ENCODE measurements around the gene SRI. TPM values are rescaled to one million over a fixed set of nuclear protein-coding genes. Genes with fewer than 3 reads are reported as not detected.

The SRI gene
- total RNA-seq, 4 donors from 2014 or later, result 40.3 to 55.5 (median 47.3) TPM

- Histone ChIP-seq H3K27me3 (no peaks in the 10 kb centered on the region), H3K4me1 (no peaks in the 10 kb centered on the region), H3K36me3 (no peaks in the 10 kb centered on the region), H3K9me3 (peaks cover 0 to 7% (median 2%) of the 10 kb centered on the region in 4 donors), H3K27ac (replicated peaks in 1 of 4) (no peak overlapping the region), H3K4me3 (no peak overlapping the region)
- TF ChIP-seq POLR2AphosphoS5 (IDR thresholded peaks at IDR 0.05), result no peak
- TF ChIP-seq CTCF (IDR thresholded peaks at IDR 0.05), result no peak
- no peak for TF ChIP-seq POLR2A (IDR thresholded peaks at IDR 0.05; ENCODE audit: low read depth)
- no peak for TF ChIP-seq EP300 (IDR thresholded peaks at IDR 0.05)
- intact Hi-C loops (cut with DNase I), result no loop called here
- no peak for DNase-seq (ENCODE audit: extremely low spot score)
- WGBS, result 63% methylated on average over 1 of the region's 1 CpG
Observed at GRCh38 chr7:88156356-88156755, 63.5 kb downstream of the SRI start.

GRCh38 chr7:88155756-88156155, 64.1 kb downstream of the SRI start:
- Histone ChIP-seq H3K27me3 (no peaks in the 10 kb centered on the region), H3K36me3 (no peaks in the 10 kb centered on the region), H3K4me1 (no peaks in the 10 kb centered on the region), H3K9me3 (peaks cover 0 to 7% (median 2%) of the 10 kb centered on the region in 4 donors), H3K4me3 (no peak overlapping the region), H3K27ac (replicated peaks in 1 of 4) (no peak overlapping the region)
- WGBS, result 90% methylated on average over 4 of the region's 4 CpGs
- DNase-seq (ENCODE audit: extremely low spot score), result no peak
- intact Hi-C loops (cut with DNase I), result no loop called here
- TF ChIP-seq CTCF (IDR thresholded peaks at IDR 0.05) (no peak), EP300 (IDR thresholded peaks at IDR 0.05) (no peak), POLR2A (IDR thresholded peaks at IDR 0.05; ENCODE audit: low read depth) (no peak), POLR2AphosphoS5 (IDR thresholded peaks at IDR 0.05) (no peak)

Other genes starting within 250 kb of the SRI start
- 10 to 100 TPM; 21.6 to 72.4 (median 56.6) TPM for gene STEAP4, start 86.9 kb upstream of the SRI start, total RNA-seq

All from esophagus muscularis mucosa (tissue), 4 donors.